ENCODE data around the gene CST9. TPM values are rescaled to one million over a fixed set of nuclear protein-coding genes. Genes with fewer than 3 reads are reported as not detected.

CST9 gene
- polyA plus RNA-seq, 1 donor (not counting 4 experiments of a cell fraction or from before 2014, with no cell fraction given), result not detected

- Histone ChIP-seq H3K4me2 (ENCODE audit: control insufficient read depth, extremely low read depth, insufficient read depth, low read depth, low read length) (no peak overlapping the region), H3K79me2 (ENCODE audit: control insufficient read depth, insufficient read depth, low read length) (no peaks in the 10 kb centered on the region), H3K4me1 (ENCODE audit: control insufficient read depth, extremely low read depth, insufficient read depth, low read length) (peaks cover 28% of the 10 kb centered on the region), H2AFZ (ENCODE audit: control insufficient read depth, low read length) (no peak overlapping the region), H3K36me3 (ENCODE audit: control insufficient read depth in 2 of 2, extremely low read depth in 1 of 2, insufficient read depth in 2 of 2, low read length in 2 of 2) (peaks cover 6 to 12% of the 10 kb centered on the region in 2 experiments), H3K9me1 (ENCODE audit: control insufficient read depth, extremely low read depth, insufficient read depth, low read length) (no peaks in the 10 kb centered on the region), H3K4me3 (ENCODE audit: control insufficient read depth in 2 of 3, extremely low read depth in 1 of 3, insufficient read depth in 2 of 3, low read depth in 1 of 3, low read length in 3 of 3) (no peak overlapping the region), H3K9me3 (ENCODE audit: control insufficient read depth, low read depth, low read length) (no peaks in the 10 kb centered on the region), H4K20me1 (ENCODE audit: control insufficient read depth, extremely low read depth, insufficient read depth, low read length) (no peaks in the 10 kb centered on the region), H3K27me3 (ENCODE audit: control insufficient read depth, extremely low read depth, insufficient read depth, low read length) (no peaks in the 10 kb centered on the region), H3K9ac (ENCODE audit: control insufficient read depth, extremely low read depth, insufficient read depth, low read length) (no peak overlapping the region), H3K27ac (ENCODE audit: control insufficient read depth, insufficient read depth, low read length) (peak overlapping the region; percentile 21)
- DNase-seq (ENCODE audit: low read depth, low spot score), result no peak
- dilution Hi-C loops (cut with MboI; ENCODE audit: extremely low pct_ligation_motif_present, low sequenced_read_pairs), result no loop called here
- FAIRE-seq, result no peak
- no peak for TF ChIP-seq CTCF (optimal IDR thresholded peaks at IDR 0.05 in 1 of 3, IDR thresholded peaks at IDR 0.05 in 1 of 3, conservative IDR thresholded peaks at IDR 0.05 in 1 of 3; ENCODE audit: extremely low read depth in 1 of 3, insufficient read depth in 2 of 3, low read length in 3 of 3)
- no peak for TF ChIP-seq EZH2 (IDR thresholded peaks at IDR 0.05; ENCODE audit: low read length)
Observed at GRCh38 chr20:23629542-23630391, 24.1 kb upstream of the CST9 start.

- dilution Hi-C loops (cut with MboI; ENCODE audit: extremely low pct_ligation_motif_present, low sequenced_read_pairs), result no loop called here
- H3K27ac ChIP-seq (ENCODE audit: control insufficient read depth, insufficient read depth, low read length), result peak overlapping the region; percentile 21
- no peaks in the 10 kb centered on the region for H3K9me1 ChIP-seq (ENCODE audit: control insufficient read depth, extremely low read depth, insufficient read depth, low read length)
- no peaks in the 10 kb centered on the region for H4K20me1 ChIP-seq (ENCODE audit: control insufficient read depth, extremely low read depth, insufficient read depth, low read length)
- TF ChIP-seq CTCF (optimal IDR thresholded peaks at IDR 0.05 in 1 of 3, IDR thresholded peaks at IDR 0.05 in 1 of 3, conservative IDR thresholded peaks at IDR 0.05 in 1 of 3; ENCODE audit: extremely low read depth in 1 of 3, insufficient read depth in 2 of 3, low read length in 3 of 3) (no peak), EZH2 (IDR thresholded peaks at IDR 0.05; ENCODE audit: low read length) (no peak)
- H3K9me3 ChIP-seq (ENCODE audit: control insufficient read depth, low read depth, low read length), result no peaks in the 10 kb centered on the region
- peaks cover 32% of the 10 kb centered on the region for H3K4me1 ChIP-seq (ENCODE audit: control insufficient read depth, extremely low read depth, insufficient read depth, low read length)
- no peak for DNase-seq (ENCODE audit: low read depth, low spot score)
- no peaks in the 10 kb centered on the region for H3K79me2 ChIP-seq (ENCODE audit: control insufficient read depth, insufficient read depth, low read length)
- H2AFZ ChIP-seq (ENCODE audit: control insufficient read depth, low read length), result no peak overlapping the region
- peaks cover 6 to 8% of the 10 kb centered on the region in 2 experiments for H3K36me3 ChIP-seq (ENCODE audit: control insufficient read depth in 2 of 2, extremely low read depth in 1 of 2, insufficient read depth in 2 of 2, low read length in 2 of 2)
- H3K4me2 ChIP-seq (ENCODE audit: control insufficient read depth, extremely low read depth, insufficient read depth, low read depth, low read length), result no peak overlapping the region
- FAIRE-seq, result peak; percentile 34
- H3K9ac ChIP-seq (ENCODE audit: control insufficient read depth, extremely low read depth, insufficient read depth, low read length), result no peak overlapping the region
- no peaks in the 10 kb centered on the region for H3K27me3 ChIP-seq (ENCODE audit: control insufficient read depth, extremely low read depth, insufficient read depth, low read length)
- no peak overlapping the region for H3K4me3 ChIP-seq (ENCODE audit: control insufficient read depth in 2 of 3, extremely low read depth in 1 of 3, insufficient read depth in 2 of 3, low read depth in 1 of 3, low read length in 3 of 3)
Observed at GRCh38 chr20:23629017-23629541, 23.4 kb upstream of the CST9 start.
